HFFc6 (cell line): ENCODE data around the gene IYD. TPM values are rescaled to one million over a fixed set of nuclear protein-coding genes. Genes with fewer than 3 reads are reported as not detected.

ENCODE experiments used
- DNase-seq: peaks from one replicate; pipeline ENCODE4 v3.0.0-alpha.2; 2018
- H3K27ac Mint-ChIP-seq: 2 replicates; pipeline ENCODE4 v1.8.0; 2020; ENCODE audit warnings: mild to moderate bottlenecking, mixed read lengths
- H3K27me3 Mint-ChIP-seq: 2 replicates; pipeline ENCODE4 v1.8.0; 2021; ENCODE audit warnings: mild to moderate bottlenecking, moderate library complexity, mixed read lengths; ENCODE audit not compliant: insufficient read depth
- H3K36me3 Mint-ChIP-seq: 2 replicates; pipeline ENCODE4 v1.8.0; 2021; ENCODE audit warnings: low read depth, mixed read lengths
- H3K4me1 Mint-ChIP-seq: 2 replicates; pipeline ENCODE4 v1.8.0; 2020; ENCODE audit warnings: low read depth, mixed read lengths
- H3K4me3 Mint-ChIP-seq: 2 replicates; pipeline ENCODE4 v1.8.0; 2020; ENCODE audit warnings: mild to moderate bottlenecking, moderate library complexity, mixed read lengths
- H3K9me3 Mint-ChIP-seq: 2 replicates; pipeline ENCODE4 v1.8.0; 2020; ENCODE audit warnings: mild to moderate bottlenecking, mixed read lengths
- total RNA-seq, 6 experiments: library from RNA; stranded (reverse); fragmentation: NEBNext Ultra II Directional; extraction: Animal tissue kit (Norgen Biotek cat#: 25700); gene quantifications; 2 replicates in 1 of 6; 3 replicates in 5 of 6; pipeline ENCODE4 v1.2.3, GENCODE V29; 2021
- TF ChIP-seq, protein P1 (sequence below): fragments of 200-600 bp; sonication (generic); IDR thresholded peaks from 2 replicates; pipeline ENCODE4 v1.5.0; 2021; ENCODE audit warnings: antibody characterized with exemption, mild to moderate bottlenecking

The IYD gene
- total RNA-seq, 6 experiments from 2014 or later, result not detected

DNA sequence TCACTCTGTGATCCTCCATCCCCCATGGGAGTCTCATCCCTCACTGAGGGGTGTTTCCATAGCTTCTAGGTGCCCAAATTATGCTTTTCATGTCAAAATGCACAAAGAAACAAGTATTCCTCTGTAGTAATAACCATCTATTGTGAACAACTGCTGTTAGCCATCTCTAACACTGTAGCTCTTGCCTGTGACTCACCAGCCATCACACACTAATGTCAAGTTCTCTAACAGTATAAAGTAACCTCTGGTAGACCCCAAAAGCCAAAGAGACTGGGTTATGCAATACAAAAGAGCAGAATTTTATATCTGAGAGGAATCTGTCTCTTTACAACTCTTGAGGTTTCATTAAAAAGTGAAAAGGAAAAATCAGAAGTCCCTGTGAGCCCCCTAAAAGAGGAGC, 25.4 kb upstream of the IYD start:
- H3K27me3 Mint-ChIP-seq, result peaks cover 5% of the 10 kb centered on the region
- no peaks in the 10 kb centered on the region for H3K9me3 Mint-ChIP-seq
- no peak overlapping the region for H3K4me3 Mint-ChIP-seq
- DNase-seq, result peak; percentile 14
- no peaks in the 10 kb centered on the region for H3K36me3 Mint-ChIP-seq
- TF ChIP-seq, protein P1, sequence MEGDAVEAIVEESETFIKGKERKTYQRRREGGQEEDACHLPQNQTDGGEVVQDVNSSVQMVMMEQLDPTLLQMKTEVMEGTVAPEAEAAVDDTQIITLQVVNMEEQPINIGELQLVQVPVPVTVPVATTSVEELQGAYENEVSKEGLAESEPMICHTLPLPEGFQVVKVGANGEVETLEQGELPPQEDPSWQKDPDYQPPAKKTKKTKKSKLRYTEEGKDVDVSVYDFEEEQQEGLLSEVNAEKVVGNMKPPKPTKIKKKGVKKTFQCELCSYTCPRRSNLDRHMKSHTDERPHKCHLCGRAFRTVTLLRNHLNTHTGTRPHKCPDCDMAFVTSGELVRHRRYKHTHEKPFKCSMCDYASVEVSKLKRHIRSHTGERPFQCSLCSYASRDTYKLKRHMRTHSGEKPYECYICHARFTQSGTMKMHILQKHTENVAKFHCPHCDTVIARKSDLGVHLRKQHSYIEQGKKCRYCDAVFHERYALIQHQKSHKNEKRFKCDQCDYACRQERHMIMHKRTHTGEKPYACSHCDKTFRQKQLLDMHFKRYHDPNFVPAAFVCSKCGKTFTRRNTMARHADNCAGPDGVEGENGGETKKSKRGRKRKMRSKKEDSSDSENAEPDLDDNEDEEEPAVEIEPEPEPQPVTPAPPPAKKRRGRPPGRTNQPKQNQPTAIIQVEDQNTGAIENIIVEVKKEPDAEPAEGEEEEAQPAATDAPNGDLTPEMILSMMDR, result no peak
- no peak overlapping the region for H3K27ac Mint-ChIP-seq
- H3K4me1 Mint-ChIP-seq, result peaks cover 15% of the 10 kb centered on the region; the same call in 1 of the 2 replicates

DNA sequence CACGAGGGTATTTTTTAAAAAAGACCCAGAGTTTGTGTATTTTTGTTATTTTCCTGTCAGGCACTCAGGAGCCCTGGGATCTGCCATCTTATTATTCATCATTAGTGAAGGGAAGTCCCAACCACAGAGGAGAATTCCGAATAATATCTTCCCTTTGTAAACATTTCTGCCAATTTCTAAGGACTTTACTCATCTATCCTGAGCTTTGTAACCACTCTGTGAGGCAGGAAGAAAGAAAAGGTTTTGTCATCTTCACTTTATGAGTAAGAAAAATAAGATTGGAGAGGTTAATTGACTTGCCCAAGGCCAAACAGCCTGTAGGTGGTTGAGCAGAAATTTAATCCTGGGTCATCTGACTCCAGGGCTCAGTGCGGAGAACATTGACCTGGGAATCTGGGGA, 23.0 kb upstream of the IYD start:
- peak; percentile 43 for DNase-seq
- TF ChIP-seq, protein P1, result no peak
- no peak overlapping the region for H3K4me3 Mint-ChIP-seq
- H3K9me3 Mint-ChIP-seq, result no peaks in the 10 kb centered on the region
- H3K27me3 Mint-ChIP-seq, result peaks cover 5% of the 10 kb centered on the region
- H3K36me3 Mint-ChIP-seq, result no peaks in the 10 kb centered on the region
- H3K27ac Mint-ChIP-seq, result no peak overlapping the region
- H3K4me1 Mint-ChIP-seq, result peaks cover 15% of the 10 kb centered on the region; the same call in 1 of the 2 replicates

DNA sequence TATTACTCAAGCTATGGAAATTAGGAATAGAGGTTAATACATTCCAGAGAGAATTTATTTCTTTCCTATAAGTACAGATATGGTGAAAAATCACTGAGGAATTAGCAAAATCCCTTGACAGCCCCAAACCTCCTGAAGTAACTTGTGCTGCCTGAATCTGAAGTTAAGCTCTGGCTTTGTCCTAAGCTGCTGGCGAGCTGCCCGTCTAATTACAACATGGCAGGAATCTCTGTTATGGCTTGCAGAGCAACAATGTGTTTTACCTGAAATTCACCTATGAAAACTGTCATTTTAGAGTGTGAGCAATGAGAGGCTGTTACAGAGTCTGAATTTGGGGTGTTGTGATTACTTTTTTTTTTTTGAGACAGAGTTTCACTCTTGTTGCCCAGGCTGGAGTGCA, 22.5 kb upstream of the IYD start:
- H3K27me3 Mint-ChIP-seq, result peaks cover 5% of the 10 kb centered on the region
- peaks cover 17% of the 10 kb centered on the region for H3K4me1 Mint-ChIP-seq
- H3K27ac Mint-ChIP-seq, result no peak overlapping the region
- TF ChIP-seq, protein P1, result no peak
- H3K9me3 Mint-ChIP-seq, result no peaks in the 10 kb centered on the region
- no peaks in the 10 kb centered on the region for H3K36me3 Mint-ChIP-seq
- no peak overlapping the region for H3K4me3 Mint-ChIP-seq
- no peak for DNase-seq

DNA sequence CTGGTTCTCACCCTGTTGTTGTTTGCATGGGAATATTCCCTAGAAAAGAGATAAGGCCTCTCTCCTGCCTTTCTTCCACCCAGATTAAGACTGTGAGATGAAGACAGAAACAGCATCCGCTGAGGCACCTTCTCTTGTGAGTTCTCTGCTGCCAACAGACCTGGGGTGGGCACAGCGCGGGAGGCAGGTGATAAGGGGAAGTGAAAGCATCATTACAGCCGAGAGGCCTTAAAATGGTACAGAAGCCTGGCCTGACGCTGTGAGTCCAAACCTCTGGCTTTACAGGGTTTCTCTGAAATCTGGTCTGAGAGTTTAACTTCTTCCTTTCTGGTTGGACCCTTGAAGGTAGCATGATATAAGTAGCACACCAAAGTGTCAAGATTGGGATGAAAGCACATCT, 21.0 kb upstream of the IYD start:
- no peak overlapping the region for H3K27ac Mint-ChIP-seq
- H3K4me3 Mint-ChIP-seq, result no peak overlapping the region
- peaks cover 5% of the 10 kb centered on the region for H3K27me3 Mint-ChIP-seq
- no peaks in the 10 kb centered on the region for H3K9me3 Mint-ChIP-seq
- TF ChIP-seq, protein P1, result no peak
- DNase-seq, result no peak
- H3K36me3 Mint-ChIP-seq, result no peaks in the 10 kb centered on the region
- peaks cover 32% of the 10 kb centered on the region for H3K4me1 Mint-ChIP-seq

DNA sequence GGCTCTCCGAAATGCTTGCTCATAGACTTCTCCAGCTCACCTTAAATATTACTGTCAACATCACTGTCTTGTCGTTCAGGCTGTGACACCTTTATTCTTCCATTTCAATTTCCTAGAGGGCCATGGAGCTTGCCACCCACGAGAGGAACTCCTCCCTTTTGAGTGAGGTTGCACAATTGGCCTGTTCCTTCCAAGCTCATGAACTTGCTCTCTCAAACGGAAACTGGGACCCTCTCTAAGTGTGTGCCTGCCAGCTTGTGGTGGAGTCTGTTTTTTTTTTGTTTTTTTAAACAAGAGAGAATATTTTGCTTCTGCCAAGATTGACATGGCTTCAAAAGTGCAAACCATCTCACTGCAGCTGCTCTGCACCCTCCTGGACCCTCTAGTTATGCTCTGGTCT, 19.3 kb upstream of the IYD start:
- Mint-ChIP-seq H3K4me1 (peaks cover 30% of the 10 kb centered on the region), H3K9me3 (no peaks in the 10 kb centered on the region), H3K36me3 (no peaks in the 10 kb centered on the region), H3K27me3 (peaks cover 5% of the 10 kb centered on the region), H3K4me3 (no peak overlapping the region), H3K27ac (no peak overlapping the region)
- no peak for DNase-seq
- TF ChIP-seq, protein P1, result no peak
